ENCODE data around the gene FBXO21.
A peak's percentile ranks its signal among the peaks of the same experiment; 100 is the strongest.

FBXO21 gene

DNA sequence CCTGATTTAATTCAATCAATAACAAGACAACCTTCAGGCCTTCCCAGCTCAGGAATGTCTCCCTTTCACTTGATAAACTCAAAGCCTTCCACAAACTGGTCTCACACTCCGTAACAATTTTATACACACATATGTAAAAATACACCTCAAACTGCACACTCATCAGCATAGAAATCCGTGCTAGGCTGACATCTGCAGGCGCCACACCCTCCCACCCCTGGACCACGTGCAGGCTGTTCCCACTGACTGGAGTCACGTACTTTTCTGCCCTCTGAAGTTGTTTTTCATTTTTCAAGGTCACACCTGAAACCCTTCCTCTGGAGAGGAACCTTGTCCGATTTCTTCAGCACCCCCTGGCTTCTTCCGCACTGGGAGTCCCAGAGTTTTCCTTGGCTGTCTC is 27.6 kb downstream of the FBXO21 start:
- DNase-seq = no peak

GRCh38 chr12:117162167-117162539 is 28.1 kb downstream of the FBXO21 start:
- no peak for DNase-seq

- no peak for DNase-seq
These were observed 28.7 kb downstream of the FBXO21 start for GRCh38 chr12:117161460-117162166.

DNA sequence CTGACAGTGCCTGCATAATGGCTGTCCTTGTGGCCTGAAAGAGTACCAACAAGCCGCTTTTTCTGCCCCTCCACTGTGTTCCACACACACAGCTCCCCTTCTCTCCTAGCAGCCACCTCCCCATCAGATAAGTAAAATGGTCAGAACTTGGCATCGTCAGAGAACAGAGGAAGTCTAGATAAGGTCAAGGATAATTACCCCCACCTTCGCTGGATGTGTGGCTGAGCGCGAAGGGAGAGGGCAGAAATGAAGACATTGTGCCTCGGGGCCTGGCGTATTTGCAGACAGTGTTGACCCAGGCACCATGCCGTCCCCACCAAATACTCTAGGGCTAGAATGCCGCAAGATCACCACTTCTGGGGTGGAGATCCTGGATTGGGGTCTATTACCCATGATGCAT is 30.6 kb downstream of the FBXO21 start:
- DNase-seq = no peak

DNA sequence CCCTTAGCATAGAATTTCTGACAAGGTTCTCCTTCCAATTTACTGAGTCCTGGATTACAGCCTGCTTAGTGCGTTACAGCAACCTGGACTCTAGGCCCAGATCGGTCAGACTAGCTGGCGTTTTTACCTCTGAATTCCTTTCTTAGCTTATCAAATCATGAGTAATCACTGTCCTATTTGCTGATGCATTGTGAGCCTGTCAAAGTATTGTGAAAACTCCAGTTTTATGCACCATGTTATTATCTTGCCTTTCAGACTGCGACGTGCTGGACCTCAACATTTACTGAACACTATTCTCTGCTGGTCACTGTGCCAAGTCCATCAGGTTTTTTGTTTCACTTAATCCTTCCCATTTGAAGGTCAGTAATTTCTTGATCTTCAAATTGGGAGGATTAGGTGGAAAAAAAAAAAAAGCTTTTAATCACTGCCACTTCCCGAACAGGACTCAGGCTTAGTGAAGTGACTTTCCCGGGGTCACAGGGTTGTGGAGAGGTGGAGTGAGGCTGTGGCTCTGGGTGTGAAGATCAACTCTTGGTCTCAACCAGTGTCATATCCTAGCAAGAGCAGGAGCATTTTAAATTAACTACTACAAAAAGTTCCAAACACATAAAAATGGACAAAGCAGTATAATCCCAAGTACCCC is 31.2 kb downstream of the FBXO21 start:
- no peak for DNase-seq

DNA sequence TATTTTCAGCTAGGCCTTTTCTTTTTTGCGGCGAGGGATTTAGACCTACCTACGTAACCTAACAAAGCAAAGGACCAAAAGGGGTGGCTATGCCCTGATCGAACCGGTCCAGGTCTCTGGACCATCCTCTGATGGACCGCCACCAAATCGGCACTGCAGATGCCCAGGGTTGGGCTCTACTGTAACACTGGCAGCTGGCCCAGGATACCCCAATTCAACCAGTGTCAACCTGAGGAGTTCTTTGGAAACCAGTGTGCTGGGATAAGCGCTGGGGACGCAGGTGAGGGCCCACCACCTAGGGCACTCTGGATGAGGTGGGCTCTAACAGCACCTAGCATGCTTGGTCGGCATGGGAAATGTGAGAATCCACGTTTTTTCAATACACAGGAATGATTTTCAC is 32.2 kb downstream of the FBXO21 start:
- DNase-seq = no peak

GRCh38 chr12:117155278-117156060 is 34.8 kb downstream of the FBXO21 start:
- DNase-seq = peak; percentile 73 to 89 (median 85)

- DNase-seq = no peak
These were observed 37.2 kb downstream of the FBXO21 start for GRCh38 chr12:117152793-117153775.

GRCh38 chr12:117151403-117152031 is 38.8 kb downstream of the FBXO21 start:
- DNase-seq = no peak

DNA sequence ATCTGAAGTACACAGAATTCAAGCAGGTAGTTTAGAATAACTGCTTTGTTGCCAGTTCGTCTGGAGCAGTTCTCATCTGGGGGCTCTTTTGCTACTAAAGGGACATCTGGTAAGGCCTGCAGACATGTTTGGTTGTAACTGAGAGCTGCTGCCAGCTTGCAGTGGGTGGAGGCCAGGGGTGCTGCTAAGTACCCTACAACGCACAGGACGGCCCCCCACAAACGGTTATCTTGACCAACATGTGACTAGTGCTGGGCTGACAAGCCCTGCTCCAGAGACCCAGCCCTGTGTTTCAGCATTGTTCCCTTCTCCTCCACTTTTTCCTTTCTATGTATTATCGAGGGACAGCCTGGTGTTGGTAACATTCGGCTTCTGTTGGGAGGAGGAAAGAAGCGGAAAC is 40.8 kb downstream of the FBXO21 start:
- DNase-seq = no peak

DNA sequence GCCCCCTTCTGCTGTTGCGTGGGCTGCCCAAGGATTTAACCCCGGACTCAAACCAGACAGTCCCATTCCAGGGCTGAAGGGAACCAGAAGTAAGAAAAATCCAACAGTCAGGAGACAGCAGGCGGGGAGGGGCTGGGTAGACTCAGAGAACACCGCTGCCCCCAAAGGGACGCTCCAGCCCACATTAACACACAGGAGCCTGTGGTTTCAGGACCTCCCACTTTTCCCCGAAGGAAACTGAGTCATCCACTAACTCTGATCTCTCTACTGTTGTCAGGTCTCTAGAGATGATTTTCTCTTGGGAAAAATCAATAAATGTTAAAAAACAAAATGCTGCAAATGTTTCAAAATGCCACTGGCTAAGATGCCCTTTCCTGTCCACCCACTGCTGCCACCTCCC is 41.6 kb downstream of the FBXO21 start:
- no peak for DNase-seq

GRCh38 chr12:117147639-117148038 is 42.6 kb downstream of the FBXO21 start:
- DNase-seq = no peak

GRCh38 chr12:117145597-117146154 is 44.6 kb downstream of the FBXO21 start:
- DNase-seq = no peak

DNA sequence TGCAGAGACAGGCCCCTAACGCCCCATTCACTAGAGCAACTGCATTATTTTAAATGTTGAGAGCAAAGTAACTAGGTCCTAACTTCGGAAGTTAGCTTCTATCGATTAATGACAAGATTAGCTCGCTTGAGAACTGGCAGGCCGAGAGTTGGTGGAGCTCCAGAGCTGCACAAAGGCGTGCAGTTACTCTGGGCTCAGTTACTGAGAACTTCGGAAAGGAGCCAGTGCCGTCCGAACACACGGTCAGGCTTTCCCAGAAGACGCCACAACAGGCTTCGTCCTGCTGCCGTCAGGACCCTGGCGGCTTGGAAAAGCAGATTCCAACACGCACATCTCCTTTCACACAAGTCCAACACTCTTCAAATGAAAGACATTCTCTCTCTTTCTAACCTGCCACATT is 45.7 kb downstream of the FBXO21 start:
- no peak for DNase-seq

- DNase-seq = peak; percentile 57 to 91 (median 80)
These were observed 47.2 kb downstream of the FBXO21 start for GRCh38 chr12:117143008-117143532.

DNA sequence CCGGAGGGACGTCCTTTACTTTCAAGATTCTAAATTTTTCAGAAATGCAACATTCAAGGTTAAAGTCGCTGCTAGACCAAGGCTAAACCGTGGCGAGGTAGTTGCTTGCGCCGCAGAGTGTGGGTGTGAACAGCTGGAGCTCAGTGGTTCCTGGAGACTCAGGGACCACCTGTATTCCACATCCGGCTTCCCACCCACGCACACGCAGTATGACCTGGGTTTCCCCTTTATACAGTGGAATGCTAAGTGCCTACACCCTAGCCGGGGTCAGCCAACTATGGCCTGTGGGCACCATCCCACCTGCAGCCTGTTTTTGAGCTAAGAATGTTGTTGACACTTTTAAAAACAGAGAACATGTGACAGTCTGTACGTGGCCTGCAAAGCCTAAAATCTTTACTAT is 48.2 kb downstream of the FBXO21 start:
- no peak for DNase-seq

DNA sequence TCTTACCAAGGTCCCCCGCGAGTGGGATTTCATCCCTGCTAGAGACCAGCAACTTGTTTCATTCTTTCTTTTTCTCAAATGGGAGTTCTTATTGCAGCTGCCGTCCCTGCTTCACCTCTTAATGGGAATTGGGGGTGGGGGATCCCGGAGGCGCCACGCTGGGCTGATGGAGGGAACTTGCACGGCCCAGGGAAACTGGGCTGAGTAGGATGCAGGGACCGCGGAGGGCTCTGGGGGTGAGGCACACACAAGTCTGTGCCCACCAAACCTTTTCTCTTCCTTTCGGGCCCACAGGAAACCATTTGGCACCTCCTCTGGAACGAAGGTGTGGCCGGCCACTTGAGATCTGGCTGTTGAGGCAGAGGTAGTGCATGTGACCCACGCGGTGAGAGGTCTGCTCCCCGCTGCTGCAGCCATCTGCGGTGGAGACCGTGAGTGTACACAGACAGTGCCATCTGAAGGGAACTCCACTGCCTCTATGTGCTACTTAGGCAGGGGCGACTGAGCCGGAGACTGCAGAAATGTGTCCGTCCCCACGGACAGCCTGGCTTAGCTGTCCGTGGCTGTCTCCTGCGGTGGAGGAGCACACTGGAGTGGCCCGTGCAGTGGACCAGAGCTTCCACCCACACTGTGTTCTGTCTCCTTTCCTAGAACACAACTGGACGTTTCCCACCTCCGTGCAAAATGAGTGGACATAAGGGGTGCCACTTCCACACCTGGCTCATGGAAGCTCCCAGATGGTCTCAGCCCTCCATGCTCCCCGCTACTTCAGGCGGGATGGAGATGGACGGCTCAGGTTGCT is 49.0 kb downstream of the FBXO21 start:
- DNase-seq = peak; percentile 74 to 94 (median 76)

DNA sequence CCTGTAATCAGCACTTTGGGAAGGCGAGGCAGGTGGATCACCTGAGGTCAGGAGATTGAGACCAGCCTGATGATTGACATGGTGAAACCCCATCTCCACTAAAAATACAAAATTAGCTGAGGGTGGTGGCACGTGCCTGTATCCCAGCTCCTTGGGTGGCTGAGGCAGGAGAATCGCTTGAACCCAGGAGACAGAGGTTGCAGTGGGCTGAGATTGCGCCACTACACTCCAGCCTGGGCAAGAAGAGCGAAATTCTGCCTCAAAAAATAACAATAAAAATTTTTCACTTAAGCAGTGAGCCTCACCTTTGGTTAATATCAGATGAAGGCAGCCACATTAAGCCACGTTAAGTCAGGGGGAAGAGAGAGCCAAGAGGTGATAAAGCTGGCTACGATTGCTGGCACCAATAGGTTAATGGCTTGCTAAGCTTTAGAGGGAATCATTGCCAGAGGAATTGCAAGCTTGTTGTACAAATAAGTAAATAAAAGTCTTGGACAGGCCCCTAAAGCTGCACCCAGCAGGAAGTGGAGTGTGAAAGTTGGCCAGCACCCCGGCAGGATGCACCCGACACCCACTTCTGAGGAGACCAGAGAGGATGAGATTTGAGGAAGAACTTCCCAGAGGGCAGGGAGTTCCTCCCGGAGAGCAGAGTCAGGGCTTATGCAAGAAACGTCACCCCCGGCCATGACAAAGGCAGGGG is 49.7 kb downstream of the FBXO21 start:
- DNase-seq = peak in 1 of 3 experiments; percentile 43

GRCh38 chr12:117139025-117139717 is 51.1 kb downstream of the FBXO21 start:
- no peak for DNase-seq

Data from NCI-H1417 (cell line).